Nephron (organoid): ENCODE data around the gene TFAP2D.
A peak's percentile ranks its signal among the peaks of the same experiment; 100 is the strongest.

Source experiments
- H3K27ac Mint-ChIP-seq, 3 experiments: 2 replicates each; pipeline ENCODE4 v1.8.0; 2020; ENCODE audit warnings: mixed read lengths in 3 of 3, mild to moderate bottlenecking in 2 of 3, moderate library complexity in 1 of 3
- H3K27me3 Mint-ChIP-seq: 2 replicates; pipeline ENCODE4 v1.8.0; 2021; ENCODE audit warnings: low read depth, mild to moderate bottlenecking, moderate library complexity, mixed read lengths
- H3K36me3 Mint-ChIP-seq: 2 replicates; pipeline ENCODE4 v1.8.0; 2020; ENCODE audit warnings: low read depth, mixed read lengths
- H3K4me1 Mint-ChIP-seq: 2 replicates; pipeline ENCODE4 v1.8.0; 2020; ENCODE audit warnings: mixed read lengths
- H3K4me3 Mint-ChIP-seq, 3 experiments: 2 replicates each; pipeline ENCODE4 v1.8.0; 2020; ENCODE audit warnings: mild to moderate bottlenecking in 3 of 3, mixed read lengths in 3 of 3, moderate library complexity in 2 of 3
- H3K9me3 Mint-ChIP-seq: 2 replicates; pipeline ENCODE4 v1.8.0; 2020; ENCODE audit warnings: mixed read lengths
- CTCF ChIP-seq, 3 experiments: fragments of 200-600 bp; sonication (generic); IDR thresholded peaks; one replicate each; pipeline ENCODE4 v1.5.0; 2021; ENCODE audit warnings: antibody characterized with exemption in 3 of 3; ENCODE audit not compliant: unreplicated experiment in 3 of 3

TFAP2D gene

DNA sequence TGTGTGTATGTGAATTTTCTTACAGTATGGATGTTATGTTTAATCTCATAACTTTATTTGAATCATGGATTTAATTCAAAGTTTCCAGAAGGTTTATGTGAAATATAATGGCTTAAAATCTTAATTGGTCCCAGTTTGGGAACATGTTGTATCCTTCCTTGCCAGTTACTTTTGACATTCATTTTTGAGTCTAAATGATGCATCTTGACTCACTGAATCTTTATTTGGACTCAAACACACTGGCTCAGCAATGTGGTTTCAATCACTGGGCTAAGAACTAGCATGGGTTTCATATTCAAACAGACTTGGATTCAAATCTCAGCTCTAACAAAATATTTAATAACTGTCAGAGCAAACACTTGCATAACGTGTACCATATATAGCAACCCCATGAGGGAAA is 79.4 kb downstream of the TFAP2D start:
- H3K9me3 Mint-ChIP-seq, result no peaks in the 10 kb centered on the region
- H3K4me1 Mint-ChIP-seq, result no peaks in the 10 kb centered on the region
- no peak for TF ChIP-seq CTCF (IDR thresholded peaks at IDR 0.05; ENCODE audit: unreplicated experiment in 3 of 3)
- peaks cover 18% of the 10 kb centered on the region for H3K27me3 Mint-ChIP-seq
- H3K4me3 Mint-ChIP-seq, result no peak overlapping the region
- H3K36me3 Mint-ChIP-seq, result no peaks in the 10 kb centered on the region
- H3K27ac Mint-ChIP-seq, result no peak overlapping the region

DNA sequence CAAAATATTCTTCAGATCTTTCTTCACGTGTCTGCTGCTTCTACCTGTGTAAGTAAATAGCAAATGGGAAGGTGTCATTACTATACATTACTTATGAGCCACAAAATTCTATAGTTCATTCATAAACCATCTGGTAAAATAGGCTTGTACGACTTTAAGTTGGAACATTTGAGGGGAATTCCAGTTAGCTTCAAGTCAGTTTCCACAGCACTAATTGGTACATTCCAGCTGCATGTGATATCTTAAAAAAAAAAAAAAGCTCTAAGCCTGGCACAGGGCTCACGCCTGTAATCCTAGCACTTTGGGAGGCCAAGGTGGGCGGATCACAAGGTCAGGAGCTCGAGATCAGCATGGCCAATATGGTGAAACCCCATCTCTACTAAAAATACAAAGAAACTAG is 82.2 kb downstream of the TFAP2D start:
- no peak for TF ChIP-seq CTCF (IDR thresholded peaks at IDR 0.05; ENCODE audit: unreplicated experiment in 3 of 3)
- Mint-ChIP-seq H3K36me3 (no peaks in the 10 kb centered on the region), H3K27me3 (peaks cover 18% of the 10 kb centered on the region), H3K4me3 (no peak overlapping the region), H3K9me3 (no peaks in the 10 kb centered on the region), H3K4me1 (no peaks in the 10 kb centered on the region), H3K27ac (no peak overlapping the region)

- TF ChIP-seq CTCF (IDR thresholded peaks at IDR 0.05; ENCODE audit: unreplicated experiment in 3 of 3), result no peak
- no peaks in the 10 kb centered on the region for H3K4me1 Mint-ChIP-seq
- H3K36me3 Mint-ChIP-seq, result no peaks in the 10 kb centered on the region
- H3K9me3 Mint-ChIP-seq, result no peaks in the 10 kb centered on the region
- no peak overlapping the region for H3K4me3 Mint-ChIP-seq
- H3K27me3 Mint-ChIP-seq, result peaks cover 19% of the 10 kb centered on the region
- H3K27ac Mint-ChIP-seq, result no peak overlapping the region
Measured at GRCh38 chr6:50804283-50804682, 91.0 kb downstream of the TFAP2D start.

- Mint-ChIP-seq H3K4me1 (no peaks in the 10 kb centered on the region), H3K27me3 (peaks cover 30% of the 10 kb centered on the region)
- TF ChIP-seq CTCF (IDR thresholded peaks at IDR 0.05; ENCODE audit: unreplicated experiment in 3 of 3), result no peak
Measured at GRCh38 chr6:50807035-50807434, 93.7 kb downstream of the TFAP2D start.

DNA sequence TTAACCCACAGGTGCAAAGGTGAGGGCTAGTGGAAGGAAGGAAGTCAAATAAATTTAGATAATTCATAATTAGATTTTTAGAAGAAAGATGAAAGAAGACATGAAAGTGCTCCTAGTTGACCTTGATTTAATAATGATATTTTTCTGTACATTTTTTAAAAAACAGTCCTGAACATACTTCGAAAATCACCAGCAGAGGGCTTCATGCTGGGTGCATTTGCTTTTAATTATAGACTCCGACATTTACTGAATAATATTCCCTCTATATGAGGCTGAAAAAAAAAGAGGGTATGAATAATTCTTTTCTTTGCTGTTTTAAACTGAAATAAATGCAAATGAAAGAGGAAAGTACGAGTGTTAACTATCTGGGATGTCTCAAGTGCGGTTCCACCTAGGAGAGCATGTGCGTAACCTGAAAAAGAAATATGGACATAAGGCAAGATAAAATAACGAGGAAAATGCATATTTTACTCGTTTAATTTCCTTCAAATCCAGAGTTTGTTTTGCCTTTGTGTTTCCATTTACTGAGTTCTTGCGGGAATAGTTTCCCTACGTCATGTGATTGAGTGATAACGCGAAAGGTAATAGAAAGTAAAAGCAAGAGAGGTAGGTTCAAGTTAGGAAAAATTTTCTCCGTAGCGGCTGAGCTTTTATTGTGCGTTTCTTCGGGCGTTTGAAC is 102.2 kb downstream of the TFAP2D start:
- H3K27me3 Mint-ChIP-seq, result peaks cover 89% of the 10 kb centered on the region
- peaks cover 7% of the 10 kb centered on the region for H3K4me1 Mint-ChIP-seq
- peak in 2 of 3 experiments; percentile 51 for TF ChIP-seq CTCF (IDR thresholded peaks at IDR 0.05; ENCODE audit: unreplicated experiment in 3 of 3)
- H3K36me3 Mint-ChIP-seq, result no peaks in the 10 kb centered on the region
- H3K9me3 Mint-ChIP-seq, result peaks cover 3% of the 10 kb centered on the region
- no peak overlapping the region for H3K27ac Mint-ChIP-seq
- peak overlapping the region; percentile 82 to 90 (median 87) for H3K4me3 Mint-ChIP-seq

More at GRCh38 chr6:50807035-50807434, 93.7 kb downstream of the TFAP2D start:
- Mint-ChIP-seq H3K27ac (no peak overlapping the region), H3K4me3 (no peak overlapping the region), H3K36me3 (no peaks in the 10 kb centered on the region), H3K9me3 (no peaks in the 10 kb centered on the region)

DNA sequence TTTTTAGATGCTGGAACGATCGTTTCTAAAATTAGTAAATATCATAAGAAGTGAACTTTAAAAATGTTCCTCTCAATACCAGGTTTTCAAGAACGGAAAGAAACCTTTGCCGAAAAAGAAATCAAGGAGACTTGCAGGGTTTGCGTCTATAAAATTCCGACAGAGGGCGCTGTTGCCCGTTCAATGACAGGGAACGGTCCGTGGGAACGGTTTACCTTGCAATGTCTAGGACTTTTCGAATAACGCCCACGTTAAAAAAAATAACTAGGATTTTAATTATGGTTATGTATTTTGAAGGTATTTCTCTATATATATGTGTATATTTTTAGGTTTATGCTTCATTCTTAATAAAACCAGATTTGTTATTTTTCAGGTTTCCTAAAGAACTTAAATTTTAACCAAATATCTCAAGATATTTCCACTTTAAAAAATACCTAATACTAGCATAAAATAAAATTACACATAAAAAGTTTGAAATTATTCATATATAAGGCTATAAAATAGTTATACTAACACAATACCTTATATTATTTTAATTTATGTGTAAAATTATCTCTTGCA is 102.9 kb downstream of the TFAP2D start:
- Mint-ChIP-seq H3K9me3 (peaks cover 3% of the 10 kb centered on the region), H3K4me1 (peaks cover 7% of the 10 kb centered on the region), H3K27ac (no peak overlapping the region), H3K36me3 (no peaks in the 10 kb centered on the region), H3K4me3 (peak overlapping the region; percentile 82 to 90 (median 87)), H3K27me3 (peaks cover 89% of the 10 kb centered on the region)
- TF ChIP-seq CTCF (IDR thresholded peaks at IDR 0.05; ENCODE audit: unreplicated experiment in 3 of 3), result peak; percentile 81 to 92 (median 81)
